GM19372 (cell line): ENCODE data around the gene RIC8B.
"Not testable (repeated sequence)": the region's sequence is repeated elsewhere in the genome, so short reads cannot be mapped to it uniquely, and the experiment has no call there.

Source experiments
- ATAC-seq: cut with Tn5 transposase; IDR thresholded peaks from one replicate; pipeline ENCODE4 v1.9.1; 2021; ENCODE audit warnings: mild to moderate bottlenecking, low read depth, moderate library complexity; ENCODE audit not compliant: unreplicated experiment

Gene RIC8B

DNA sequence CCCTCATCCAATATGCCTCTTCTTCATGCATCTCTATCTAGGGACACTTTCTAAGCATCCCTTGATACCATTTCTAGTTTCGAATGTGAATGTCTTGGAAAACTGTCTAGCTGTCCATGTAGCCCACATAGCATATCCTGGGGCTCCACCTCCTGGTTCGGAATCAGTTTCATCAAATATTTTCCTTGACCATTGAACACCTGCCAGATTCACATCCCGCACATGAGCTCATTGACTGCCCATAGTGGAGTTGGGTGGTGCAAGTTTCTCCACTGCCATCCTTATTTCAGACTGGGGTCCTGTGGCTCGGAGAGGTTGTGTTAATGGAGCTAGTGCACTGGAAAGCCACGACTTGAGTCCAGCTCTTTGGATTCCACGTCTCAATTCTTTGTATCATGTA lies 122.6 kb downstream of the RIC8B start:
- ATAC-seq: no peak

DNA sequence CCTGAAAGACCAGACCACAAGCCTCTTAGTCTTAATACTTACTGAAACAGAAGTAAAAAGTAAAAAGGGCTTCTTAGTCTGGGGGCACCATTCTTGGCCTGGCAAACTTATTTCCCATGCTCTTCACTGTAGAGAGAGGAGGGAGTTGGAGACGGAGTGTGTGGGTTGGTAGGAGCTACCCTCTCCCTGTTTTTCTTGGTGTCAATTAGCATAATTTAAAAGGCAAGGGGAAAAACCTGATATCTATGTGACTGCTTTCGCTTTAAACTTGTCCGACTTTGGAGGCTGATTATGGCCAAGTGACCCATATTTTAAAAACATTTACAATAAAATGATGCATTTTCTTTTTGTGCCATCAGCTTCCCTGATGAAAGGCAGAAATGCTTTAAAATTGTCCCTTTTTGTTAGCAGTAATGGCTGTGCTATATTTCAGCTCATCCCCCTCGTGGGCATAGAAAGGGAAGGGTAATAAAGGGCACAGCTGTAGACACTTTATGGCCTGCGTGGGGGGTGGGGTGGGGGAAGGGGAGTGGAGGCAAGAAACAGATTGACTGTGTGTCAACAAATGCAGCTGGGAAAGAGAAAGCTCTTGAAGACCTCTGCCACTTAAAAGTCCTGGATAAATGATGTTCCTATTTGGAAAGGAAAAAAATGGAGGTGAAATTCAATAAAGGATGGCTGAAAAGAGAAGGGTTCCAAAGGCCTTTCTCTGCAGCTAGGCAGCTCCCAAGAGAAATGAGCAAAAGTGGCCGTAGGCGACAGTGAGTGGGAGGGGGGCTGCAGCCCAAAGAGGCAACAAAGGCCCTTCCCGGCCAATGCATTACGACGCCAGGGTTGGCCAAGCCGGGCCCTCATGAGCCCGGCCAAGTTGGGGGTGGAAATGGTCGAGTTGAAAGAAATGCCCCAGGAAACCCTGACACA lies 123.8 kb downstream of the RIC8B start:
- ATAC-seq: no peak

DNA sequence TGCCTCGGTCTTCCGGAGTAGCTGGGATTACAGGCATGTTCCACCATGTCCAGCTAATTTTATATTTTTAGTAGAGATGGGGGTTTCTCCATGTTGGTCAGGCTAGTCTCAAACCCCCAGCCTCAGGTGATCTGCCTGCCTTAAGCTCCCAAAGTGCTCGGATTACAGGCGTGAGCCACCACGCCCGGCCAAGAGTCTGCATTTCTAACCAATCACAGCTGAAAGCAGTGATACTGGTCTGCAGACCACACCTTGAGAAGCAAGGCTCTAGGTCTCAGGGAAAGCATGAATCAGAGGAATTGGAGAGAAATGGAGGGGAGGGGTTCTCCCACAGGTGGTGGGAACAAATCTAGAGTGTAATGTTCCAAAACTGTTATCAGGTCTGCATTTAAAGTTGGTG lies 126.1 kb downstream of the RIC8B start:
- ATAC-seq: no peak

DNA sequence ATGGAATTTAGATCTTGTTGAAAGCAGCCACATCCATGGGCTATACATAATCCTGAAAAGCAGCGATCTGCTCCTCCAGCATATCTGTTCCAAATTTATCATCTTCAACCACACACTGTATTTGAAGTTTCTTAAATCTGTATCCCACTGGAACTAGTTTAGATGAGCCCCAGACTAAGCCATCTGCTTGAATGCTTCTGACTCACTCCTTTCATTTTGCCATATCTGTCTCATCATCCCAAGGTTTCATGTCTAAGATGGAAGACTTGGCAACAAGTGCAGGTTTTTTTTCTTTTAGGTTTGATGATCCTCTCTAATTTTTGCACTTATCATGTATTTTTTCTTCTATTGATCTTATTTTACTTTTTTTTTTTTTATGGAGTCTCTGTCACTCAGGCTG lies 126.8 kb downstream of the RIC8B start:
- no peak for ATAC-seq

DNA sequence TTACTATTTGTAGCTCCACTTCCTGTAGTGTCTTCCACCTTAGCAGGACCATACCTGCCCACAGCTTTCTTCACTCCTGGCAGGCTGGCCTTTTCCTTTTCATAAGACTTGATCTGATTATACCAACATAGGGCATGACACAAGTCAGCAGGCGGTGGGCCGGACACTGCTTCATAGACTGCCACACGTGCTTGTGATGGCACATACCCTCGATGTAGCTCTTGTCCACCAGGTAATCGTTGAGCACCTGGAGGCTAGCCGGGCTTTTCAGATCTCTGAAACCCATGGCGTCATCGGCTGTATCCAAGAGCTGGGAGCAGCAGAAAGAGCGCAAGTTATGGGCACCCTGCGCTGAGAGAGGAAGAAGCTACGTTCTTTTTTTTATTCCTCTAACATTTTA lies 127.6 kb downstream of the RIC8B start:
- no peak for ATAC-seq

DNA sequence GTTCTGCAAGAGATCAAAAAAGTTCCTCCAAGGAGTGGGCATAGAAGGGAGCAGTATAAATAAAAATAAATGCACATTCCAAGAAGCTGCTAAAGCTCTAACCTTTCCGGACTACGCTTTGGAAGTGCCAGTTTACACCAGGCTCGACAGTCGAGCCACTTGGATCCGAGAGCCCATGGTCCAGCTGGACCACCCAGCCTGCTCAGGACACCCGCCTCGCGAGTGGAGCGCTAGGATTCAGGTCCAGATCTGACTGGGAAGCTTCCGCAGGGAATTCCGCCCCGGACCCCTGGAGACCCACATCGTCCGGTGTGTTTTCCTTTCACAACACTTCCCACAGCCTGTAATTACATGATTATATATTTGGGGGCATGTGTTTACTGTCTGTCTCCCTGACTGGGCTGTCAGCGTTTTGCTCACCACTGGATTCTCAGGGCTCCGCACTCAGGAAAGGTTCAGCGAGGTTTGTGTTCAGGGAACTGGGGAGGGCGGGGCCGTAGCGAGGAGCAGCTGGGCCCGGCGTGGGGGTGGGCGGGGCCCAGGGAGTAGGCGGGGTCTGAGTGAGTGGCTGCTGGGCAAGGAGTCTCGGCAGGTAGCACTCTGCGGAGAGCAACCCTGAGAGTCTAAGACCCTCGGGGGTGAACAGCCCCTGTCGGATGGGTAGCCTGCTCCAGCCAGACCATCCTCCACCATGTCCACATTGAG lies 128.9 kb downstream of the RIC8B start:
- peak; percentile 78 for ATAC-seq

DNA sequence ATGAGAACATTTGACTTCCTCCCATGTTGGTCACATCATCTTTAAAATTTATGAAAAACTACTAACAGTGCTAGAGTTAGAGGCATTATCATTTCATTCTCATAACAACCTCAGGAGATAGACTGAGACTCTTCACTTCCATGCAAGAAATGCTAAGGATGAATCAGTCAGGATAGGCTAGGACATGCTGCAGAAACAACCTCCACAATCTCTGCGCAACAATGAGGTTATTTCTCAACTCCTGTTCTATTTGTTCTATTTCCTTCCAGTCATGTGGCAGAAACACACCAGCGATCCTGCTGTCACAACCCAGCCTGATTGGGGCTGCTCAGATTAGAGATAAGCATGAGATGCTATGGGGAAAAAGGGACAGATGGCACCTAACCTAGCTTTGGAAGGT lies 132.2 kb downstream of the RIC8B start:
- ATAC-seq: no peak

DNA sequence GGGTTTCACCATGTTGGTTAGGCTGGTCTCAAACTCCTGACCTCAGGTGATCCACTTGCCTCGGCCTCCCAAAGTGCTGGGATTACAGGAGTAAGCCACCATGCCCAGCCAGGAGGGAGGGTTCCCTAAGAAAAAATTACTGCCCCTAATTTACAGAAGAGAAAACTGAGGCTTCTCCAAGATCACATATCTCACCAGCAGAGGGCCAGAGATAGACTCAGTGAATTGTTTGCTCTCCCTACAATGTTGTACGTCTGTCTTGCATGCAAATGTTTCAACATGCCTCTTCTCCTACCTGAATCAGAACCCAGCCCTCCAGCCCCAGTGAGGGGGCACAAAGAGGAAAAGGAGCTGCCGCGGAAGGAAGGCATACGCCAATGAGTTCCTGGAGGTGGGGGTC lies 132.9 kb downstream of the RIC8B start:
- no peak for ATAC-seq

DNA sequence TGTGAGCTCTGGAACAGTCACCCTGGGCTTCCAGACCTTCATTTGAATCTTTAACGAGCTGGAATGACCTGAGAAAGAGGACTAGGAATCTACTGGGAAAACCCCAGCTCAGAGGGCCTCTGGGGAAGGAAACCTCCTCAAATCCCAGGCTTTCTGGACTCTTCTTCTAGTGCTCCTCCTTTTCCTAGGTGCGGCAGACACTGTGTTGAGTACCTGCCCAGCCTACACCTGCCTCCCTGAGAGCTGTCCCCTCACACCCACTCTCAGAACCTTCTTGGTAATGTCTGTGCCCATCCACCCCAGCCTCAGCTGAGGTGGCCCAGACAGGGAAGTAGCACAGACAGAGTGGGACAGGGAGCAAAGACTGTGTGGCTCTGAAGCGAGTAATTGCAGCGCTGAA lies 133.4 kb downstream of the RIC8B start:
- ATAC-seq: no peak

DNA sequence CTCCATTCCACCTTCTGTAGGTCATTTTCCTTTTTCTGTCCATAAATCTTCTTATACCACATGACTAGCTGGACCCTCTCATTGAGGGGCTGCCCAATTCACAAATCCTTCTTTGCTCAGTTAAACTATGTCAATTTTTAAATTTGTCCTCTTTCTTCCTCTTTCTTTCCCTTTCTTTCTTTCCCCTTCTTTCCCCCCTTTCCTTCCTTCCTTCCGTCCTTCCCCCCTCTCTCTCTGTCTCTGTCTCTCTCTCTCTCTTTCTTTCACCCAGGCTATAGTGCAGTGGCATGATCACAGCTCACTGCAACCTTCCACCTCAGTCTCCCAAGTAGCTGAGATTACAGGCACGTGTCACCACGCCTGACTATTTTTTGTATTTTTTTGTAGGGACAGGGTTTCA lies 134.1 kb downstream of the RIC8B start:
- ATAC-seq: no peak

DNA sequence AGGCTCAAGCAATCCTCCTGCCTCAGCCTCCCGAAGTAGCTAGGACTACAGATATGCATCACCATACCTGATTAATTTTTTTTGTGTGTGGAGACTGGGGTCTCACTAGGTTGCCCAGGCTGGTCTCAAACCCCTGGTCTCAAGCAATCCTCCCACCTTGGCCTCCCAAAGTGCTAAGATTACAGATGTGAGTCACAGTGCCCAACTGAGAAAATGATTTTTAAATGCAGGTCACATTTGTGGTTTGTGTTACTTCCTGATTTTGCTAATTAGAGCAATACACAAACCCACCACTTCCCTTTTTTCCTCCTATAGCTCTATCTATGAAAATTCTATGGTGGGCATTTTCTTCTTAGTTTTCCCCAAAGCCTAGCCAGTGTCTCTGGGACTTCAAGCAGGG lies 135.7 kb downstream of the RIC8B start:
- peak; percentile 56 for ATAC-seq

DNA sequence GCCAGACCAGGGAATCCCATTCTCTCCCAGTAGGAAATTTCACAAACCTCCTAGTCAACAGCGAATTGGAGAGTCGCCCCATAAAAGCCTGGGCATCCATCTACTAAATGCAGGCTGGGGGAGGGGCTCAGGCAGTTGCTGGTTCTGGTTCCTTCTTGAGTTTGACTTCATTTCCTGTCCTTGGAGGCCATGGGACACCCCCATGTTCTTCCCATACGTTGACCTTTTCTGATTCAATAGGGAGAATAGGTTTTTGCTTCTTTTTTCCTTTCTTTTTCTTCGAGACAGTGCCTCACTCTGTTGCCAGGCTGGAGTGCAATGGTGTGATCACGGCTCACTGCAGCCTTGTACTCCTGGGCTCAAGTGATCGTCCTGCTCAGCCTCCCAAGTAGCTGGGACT lies 137.1 kb downstream of the RIC8B start:
- ATAC-seq: no peak

DNA sequence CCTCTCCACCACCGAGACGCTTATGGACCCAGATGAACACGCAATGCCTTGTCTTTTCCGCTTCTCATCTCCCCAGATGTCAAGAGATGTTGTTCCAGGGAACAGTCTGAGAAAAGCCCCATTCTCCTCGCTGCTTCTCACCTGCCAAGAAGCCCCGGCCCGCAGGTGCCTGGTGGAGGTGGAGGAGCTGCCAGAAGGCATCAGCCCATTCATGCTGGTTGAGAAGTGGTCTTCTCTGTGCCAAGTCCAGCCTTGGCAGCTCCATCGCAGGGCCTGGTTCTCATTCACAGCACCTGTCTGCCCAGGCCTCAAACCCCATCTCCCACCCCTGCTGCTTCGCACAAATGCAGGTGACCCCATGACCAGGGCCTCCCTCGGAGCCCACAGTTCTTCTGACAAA lies 139.0 kb downstream of the RIC8B start:
- ATAC-seq: no peak

DNA sequence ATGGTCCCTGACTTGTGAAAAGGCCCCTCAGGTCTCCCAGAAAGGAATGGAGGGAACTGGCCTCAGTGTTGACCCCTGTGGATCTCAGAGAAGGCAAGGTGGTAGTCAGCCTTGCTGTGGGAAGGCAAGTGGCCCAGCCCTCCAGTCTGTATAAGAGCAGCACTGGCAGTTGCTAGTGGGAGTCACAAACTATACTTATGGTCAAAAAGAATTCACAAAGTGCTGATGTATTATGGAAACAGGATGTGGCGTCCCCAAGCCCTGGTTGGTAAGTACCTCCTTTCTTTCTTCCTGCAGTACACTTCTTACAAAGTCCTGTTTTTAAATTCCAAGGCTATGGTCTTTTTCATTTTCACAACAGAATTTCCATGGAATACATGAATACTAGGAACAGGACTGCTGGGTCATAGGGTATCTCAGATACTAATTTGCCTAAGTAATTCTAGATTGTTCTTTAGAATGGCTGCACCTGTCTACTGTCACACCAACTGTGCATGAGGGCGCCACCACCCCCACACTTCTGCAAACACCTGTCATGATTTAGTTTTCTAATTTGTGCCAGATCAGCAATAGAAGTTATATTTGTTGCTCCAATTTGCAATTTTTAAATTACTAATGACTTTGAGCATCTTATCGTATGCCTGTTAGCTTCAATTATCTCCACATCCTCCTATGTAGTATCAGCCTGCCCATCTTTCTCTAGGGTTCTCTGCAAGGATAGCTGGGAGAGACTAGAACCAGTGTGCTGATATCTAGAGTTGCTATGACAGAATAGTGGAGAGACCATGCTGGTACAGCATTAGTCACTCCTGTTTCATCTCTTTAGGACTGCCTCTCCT lies 140.5 kb downstream of the RIC8B start:
- ATAC-seq: peak; percentile 60

DNA sequence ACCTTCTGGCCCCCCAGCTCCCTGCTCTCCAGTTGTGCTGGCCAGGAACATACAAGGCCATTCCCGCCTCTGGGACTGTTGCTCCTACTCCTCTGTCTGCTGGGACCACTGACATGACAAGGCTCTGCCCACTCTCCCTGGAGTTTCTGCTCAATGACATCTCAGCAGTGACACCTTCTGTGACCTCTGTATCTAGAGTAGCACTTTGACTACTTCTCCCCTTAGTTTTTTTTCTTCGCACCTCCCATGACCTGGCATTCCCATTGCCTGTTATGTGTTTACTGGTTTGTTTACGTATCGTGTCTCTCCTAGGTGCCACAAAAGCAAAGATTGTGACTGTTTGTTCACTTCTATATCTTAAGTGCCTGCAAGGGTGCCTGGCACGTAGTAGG lies 141.1 kb downstream of the RIC8B start:
- ATAC-seq: no peak

DNA sequence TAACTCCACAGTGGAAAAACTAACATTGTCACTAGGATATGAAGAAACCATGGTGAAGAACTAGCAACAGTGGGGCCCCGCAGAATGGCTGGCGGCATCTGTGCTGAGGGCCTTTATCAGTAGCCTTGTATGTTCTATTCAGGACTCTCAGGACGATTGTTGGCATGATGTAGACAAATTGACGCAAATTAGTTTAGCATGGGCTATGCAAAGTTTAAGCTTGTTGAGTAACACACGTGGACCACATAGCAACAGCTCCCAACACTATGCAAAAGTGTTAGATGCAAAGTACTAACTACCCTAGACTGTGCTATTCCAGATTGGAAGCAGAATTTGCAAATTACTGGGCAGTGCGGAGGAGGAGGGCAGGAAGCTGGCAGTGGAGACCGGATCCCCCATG lies 143.0 kb downstream of the RIC8B start:
- no peak for ATAC-seq

DNA sequence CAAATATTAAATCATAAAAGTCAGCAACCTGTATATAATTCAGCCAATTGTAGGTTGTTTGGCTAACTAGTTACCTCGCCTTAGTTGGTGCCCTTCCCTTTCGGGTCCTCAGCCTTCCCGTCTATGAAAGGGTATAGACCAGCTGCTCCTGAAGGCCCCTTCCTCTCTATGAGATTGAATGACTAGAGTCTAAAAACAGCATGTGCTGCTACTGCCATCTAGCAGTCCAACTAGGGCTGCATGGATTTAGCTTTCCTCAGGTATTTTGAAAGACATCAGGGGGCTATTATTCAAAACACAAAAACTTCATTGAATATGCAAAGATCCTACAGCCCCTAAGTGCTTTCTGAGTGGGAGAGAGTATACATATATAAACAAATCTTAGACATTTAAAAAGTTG lies 144.3 kb downstream of the RIC8B start:
- ATAC-seq: no peak

DNA sequence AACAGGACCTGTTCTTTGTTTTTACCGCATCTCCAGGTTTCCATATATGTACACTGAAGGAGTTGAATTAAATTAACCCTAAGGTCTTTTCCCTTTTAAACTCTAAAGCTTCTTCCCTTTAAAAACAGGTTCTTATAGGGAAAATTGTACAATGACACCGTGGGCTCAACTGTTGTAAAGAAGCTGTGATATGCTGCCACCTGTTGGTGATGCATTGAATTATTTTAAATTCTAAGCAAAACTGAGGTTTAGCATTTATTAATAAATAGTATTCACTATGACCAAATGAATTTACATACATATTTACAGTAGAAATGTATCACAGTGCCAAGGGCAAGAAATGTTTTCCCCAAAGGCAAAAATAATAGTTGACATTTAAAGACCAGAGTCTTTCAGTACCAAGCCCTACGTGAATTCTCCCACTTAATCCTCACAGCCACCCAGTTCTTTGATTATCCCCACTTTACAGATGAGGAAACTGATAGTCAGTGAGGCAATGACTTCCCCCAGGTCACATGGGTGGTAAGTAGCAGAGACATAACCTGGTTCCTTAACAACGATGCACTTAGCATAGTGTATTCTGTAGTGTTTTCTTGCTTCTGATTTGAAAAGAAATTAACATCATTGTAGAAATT lies 145.5 kb downstream of the RIC8B start:
- no peak for ATAC-seq

DNA sequence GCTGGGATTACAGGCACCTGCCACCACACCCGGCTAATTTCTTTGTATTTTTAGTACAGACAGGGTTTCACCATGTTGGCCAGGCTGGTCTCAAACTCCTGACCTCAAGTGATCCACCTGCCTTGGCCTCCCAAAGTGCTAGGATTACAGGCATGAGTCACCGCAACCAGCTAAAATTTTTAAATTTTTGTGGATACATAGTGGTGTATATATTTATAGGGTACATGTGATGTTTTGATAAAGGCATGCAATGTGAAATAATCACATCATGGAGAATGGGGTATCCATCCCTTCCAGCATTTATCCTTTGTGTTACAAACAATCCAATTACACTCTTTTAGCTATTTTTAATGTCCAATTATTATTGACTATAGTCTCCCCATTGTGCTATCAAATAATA lies 147.5 kb downstream of the RIC8B start:
- ATAC-seq: not testable (repeated sequence)

DNA sequence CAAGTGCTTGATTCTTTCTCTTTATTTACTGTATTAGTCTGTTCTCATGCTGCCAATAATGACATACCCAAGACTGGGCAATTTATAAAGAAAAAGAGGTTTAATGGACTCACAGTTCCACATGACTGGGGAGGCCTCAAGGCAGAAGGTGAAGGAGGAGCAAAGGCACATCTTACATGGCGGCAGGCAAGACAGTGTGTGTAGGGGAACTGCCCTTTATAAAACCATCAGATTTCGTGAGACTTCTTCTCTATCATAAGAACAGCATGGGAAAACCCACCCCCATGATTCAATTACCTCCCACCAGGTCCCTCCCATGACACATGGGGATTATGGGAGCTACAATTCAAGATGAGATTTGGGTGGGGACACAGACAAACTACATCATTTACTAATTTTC lies 149.1 kb downstream of the RIC8B start:
- not testable (repeated sequence) for ATAC-seq
